Activated CD4-positive, alpha-beta T cell treated with anti-CD3 and anti-CD28 coated beads, Interleukin-2, amount 50 U/mL, for 48 hours (primary cell): Measurements from ENCODE around the gene CAPZA2.
"Not testable (repeated sequence)": the region's sequence is repeated elsewhere in the genome, so short reads cannot be mapped to it uniquely, and the experiment has no call there.

Experiments used
- DNase-seq, 2 experiments: peaks; one replicate each; pipeline ENCODE4 v3.0.0-alpha.2; 2020

The CAPZA2 gene

DNA sequence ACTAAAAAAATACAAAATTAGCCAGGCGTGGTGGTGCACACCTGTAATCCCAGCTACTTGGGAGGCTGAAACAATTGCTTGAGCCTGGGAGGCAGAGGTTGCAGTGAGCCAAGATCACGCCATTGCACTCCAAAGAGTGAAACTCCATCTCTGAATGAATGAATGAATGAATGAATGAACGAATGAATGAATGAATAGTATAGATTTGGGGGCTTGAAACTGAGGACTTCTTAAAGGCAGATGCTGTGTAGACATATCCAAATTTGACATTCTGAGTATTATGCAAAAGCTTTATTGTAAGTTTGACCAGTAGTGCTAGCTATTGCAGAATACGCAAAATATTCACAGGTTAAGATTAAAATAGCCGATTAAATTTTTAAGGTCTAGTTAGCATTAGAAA, 60.2 kb downstream of the CAPZA2 start:
- no peak for DNase-seq

DNA sequence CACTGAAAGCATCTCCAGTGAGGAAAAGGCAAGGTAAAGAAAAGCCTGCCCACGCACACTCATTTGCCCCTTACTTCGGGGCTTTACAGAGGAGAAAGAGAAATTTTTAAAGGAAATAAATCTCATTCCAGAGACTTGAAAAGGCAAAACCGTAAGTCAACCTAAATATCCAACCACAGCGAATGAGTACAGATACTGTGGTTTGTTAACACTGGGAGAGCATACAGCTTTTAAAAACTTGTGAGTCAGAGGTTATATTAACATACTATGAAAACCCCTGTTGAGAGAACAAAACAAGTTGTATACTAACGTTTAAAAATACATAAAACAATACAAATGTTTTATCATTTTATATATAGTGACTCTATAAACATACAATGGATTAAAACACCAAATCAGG, 62.4 kb downstream of the CAPZA2 start:
- no peak for DNase-seq

DNA sequence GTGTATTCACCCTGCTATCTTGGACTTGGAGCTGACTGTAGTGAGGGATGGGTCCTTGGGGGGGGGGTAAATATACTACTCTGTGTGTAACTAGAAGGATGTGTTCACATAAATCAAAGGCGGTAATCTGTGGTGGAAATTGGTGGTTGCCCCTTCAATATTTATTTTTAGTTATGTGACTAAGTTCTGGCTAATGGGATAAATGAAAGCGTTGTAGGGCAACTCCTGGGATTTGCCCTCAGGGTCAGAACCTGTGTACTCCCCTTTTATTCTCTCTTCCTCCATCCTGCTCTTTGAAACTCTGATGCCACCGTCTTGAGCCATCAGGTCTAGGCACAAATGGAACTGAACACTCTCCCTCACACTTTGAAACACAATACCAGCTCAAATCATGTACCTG, 66.6 kb downstream of the CAPZA2 start:
- no peak for DNase-seq

DNA sequence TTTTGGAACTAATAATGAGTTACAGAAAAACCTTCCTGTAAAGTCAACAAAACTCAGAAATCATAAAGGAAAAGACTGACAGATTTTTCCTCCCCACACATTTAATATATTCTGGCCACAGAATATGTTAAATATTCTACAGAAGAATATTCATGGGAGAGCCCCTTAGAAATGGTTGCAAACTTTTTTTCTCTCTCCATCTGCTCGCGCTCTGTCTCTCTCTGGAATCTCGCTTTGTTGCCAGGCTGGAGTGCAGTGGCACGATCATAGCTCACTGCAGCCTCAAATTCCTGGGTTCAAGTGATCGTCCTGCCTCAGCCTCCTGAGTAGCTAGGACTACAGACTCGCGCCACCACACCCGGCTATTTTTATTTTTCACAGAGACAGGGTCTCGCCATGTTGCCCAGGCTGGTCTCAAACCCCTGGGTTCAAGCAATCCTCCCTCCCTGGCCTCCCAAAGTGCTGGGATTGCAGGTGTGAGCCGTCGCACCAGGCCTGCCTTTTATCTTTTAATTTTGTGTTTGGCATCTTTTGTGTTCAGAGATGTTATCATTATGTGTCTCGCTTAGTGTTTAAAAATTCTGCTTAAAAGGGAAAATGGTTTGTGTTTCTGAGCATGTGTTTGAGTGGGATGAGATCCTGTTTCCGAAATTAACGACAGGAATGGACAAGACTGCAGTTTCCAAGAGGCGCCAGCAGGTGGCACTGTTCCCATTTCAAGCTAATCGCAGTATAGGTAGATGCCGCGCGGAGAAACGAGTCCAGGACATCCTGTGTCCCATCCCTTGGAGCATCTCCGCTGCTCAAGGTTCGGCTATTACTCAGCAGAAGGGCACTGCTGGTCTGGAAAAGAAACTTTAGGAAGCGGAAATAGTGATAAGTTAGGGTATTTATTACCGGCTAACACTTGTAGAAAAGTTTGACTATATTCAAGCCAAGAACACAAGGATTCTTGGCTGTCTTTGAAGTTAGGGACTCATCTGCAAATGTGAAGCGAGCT, 67.8 kb downstream of the CAPZA2 start:
- peak; percentile 84 to 86 for DNase-seq

DNA sequence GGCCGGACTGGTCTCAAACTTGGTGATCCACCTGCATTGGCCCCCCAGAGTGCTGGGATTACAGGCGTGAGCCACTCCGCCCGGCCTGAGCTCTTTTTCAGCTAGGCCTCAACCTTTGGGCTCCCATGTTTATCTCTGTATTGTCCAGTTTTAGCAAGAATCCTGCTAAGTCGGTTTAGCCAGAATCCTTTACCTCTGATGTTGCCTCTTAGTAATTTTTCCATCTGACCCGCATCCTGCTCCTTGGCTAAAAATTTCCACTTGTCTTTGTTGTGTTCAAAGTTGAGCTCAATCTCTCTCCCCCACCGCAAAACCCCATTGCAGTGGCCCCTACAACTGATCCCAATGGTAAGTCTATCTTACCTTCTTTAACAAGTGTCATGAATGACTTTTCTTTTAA, 70.2 kb downstream of the CAPZA2 start:
- no peak for DNase-seq

GRCh38 chr7:116933465-116933864, 71.1 kb downstream of the CAPZA2 start:
- DNase-seq: no peak

GRCh38 chr7:116934580-116934979, 72.2 kb downstream of the CAPZA2 start:
- no peak for DNase-seq

GRCh38 chr7:116936844-116937243, 74.5 kb downstream of the CAPZA2 start:
- not testable (repeated sequence) for DNase-seq

- no peak for DNase-seq
Measured at GRCh38 chr7:116938678-116939077, 76.3 kb downstream of the CAPZA2 start.

DNA sequence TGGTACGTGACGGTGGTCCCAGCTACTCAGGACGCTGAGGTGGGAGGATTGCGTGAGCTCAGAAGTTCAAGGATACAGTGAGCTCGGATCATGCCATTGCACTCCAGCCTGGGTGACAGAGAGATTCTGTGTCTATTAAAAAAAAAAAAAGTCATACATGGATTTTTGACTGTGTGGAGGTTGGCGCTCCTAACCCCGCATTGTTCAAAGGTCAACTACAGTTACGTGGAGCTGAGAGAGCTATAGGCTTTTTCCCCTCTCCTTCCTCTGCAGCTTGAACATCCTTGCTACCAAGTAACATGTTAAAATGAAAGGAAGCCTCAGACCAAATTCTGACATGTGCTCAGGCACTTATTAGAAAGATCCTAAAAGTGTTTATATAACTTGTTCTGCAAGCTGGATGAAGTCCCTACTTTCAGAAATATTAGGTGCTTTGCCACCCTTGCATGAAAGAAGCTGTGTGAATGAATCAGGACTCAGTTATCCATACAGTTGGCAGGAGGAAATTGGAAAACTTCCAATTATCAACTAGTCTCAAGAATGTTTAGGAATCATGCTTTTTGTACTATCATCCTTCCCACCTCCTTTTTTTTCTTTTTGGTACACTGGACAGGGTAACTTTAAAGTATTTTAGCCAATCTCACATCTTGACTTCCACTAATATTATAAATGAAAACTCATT, 78.4 kb downstream of the CAPZA2 start:
- DNase-seq: no peak

- DNase-seq: no peak
Measured at GRCh38 chr7:116942504-116942903, 80.1 kb downstream of the CAPZA2 start.

DNA sequence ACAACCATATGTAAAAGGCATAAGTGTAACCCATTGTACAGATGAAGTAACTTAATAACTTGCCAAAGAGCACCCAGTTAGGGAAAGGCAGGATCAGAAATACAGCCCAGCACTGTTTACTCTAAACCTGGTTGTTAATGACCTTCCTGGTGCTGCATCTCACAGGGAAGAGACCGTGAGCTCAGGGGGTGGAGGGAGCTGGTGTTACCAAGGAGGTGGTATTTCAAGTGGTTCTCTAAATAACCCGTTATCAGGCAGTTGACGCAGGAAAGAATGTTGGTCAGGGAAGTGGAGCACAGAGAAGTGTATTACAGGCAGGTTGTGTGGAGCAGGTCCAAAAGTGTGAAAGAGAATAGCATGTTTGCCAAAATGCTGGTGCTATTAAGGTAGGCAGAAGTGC, 86.5 kb downstream of the CAPZA2 start:
- DNase-seq: no peak

- DNase-seq: no peak
Measured at GRCh38 chr7:116949941-116950801, 87.8 kb downstream of the CAPZA2 start.

- DNase-seq: no peak
Measured at GRCh38 chr7:116950889-116951351, 88.5 kb downstream of the CAPZA2 start.

GRCh38 chr7:116951366-116952292, 89.2 kb downstream of the CAPZA2 start:
- no peak for DNase-seq

GRCh38 chr7:116952635-116953371, 90.4 kb downstream of the CAPZA2 start:
- no peak for DNase-seq

- peak; percentile 63 to 73 for DNase-seq
Measured at GRCh38 chr7:116953372-116953905, 91.1 kb downstream of the CAPZA2 start, which contains the start of gene ST7. Gene ST7, plus strand, starts transcription at chr7:116953501. Its CDS starts 40 bp downstream, at chr7:116953541.

- peak; percentile 25 to 41 for DNase-seq
Measured at GRCh38 chr7:116953906-116954838, 91.8 kb downstream of the CAPZA2 start.

GRCh38 chr7:116955340-116955739, 93.0 kb downstream of the CAPZA2 start:
- DNase-seq: no peak
